Measurements from ENCODE around the gene MFAP5.

DNA sequence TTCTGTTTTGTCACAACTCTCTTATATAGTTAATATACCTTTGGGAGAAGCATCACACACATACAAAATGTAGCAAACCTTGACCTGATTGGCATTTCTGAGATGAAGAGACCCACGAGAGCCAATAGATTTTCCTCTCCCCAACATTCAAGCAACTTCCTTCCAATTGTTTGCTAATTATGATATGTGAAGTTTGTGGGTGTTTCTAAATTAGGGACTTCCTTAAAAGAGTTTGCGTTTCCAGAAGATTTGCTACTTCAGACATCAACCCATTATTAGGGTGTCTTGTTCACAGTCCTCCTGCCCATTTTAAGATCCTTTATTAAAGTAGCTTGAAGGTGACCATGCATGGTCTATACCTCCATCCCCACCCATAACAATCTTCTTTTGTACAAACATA, 59.3 kb downstream of the MFAP5 start:
- TF ChIP-seq NFE2L1 (CRISPR knock-in tag; IDR thresholded peaks at IDR 0.05) (no peak), CBFB (CRISPR knock-in tag; IDR thresholded peaks at IDR 0.05; ENCODE audit: low read depth) (no peak), GABPB1 (CRISPR knock-in tag; IDR thresholded peaks at IDR 0.05) (no peak), ZNF121 (CRISPR knock-in tag; IDR thresholded peaks at IDR 0.05) (no peak), ZNF671 (CRISPR knock-in tag; IDR thresholded peaks at IDR 0.05) (no peak), NR2C2 (CRISPR knock-in tag; IDR thresholded peaks at IDR 0.05) (no peak), ZNF232 (CRISPR knock-in tag; IDR thresholded peaks at IDR 0.05) (no peak), SMAD3 (CRISPR knock-in tag; IDR thresholded peaks at IDR 0.05; ENCODE audit: borderline replicate concordance) (no peak), ETV6 (CRISPR knock-in tag; IDR thresholded peaks at IDR 0.05) (no peak)
- TF ChIP-seq, protein P1, sequence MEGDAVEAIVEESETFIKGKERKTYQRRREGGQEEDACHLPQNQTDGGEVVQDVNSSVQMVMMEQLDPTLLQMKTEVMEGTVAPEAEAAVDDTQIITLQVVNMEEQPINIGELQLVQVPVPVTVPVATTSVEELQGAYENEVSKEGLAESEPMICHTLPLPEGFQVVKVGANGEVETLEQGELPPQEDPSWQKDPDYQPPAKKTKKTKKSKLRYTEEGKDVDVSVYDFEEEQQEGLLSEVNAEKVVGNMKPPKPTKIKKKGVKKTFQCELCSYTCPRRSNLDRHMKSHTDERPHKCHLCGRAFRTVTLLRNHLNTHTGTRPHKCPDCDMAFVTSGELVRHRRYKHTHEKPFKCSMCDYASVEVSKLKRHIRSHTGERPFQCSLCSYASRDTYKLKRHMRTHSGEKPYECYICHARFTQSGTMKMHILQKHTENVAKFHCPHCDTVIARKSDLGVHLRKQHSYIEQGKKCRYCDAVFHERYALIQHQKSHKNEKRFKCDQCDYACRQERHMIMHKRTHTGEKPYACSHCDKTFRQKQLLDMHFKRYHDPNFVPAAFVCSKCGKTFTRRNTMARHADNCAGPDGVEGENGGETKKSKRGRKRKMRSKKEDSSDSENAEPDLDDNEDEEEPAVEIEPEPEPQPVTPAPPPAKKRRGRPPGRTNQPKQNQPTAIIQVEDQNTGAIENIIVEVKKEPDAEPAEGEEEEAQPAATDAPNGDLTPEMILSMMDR (IDR thresholded peaks at IDR 0.05) = no peak
- TF ChIP-seq, protein P2, sequence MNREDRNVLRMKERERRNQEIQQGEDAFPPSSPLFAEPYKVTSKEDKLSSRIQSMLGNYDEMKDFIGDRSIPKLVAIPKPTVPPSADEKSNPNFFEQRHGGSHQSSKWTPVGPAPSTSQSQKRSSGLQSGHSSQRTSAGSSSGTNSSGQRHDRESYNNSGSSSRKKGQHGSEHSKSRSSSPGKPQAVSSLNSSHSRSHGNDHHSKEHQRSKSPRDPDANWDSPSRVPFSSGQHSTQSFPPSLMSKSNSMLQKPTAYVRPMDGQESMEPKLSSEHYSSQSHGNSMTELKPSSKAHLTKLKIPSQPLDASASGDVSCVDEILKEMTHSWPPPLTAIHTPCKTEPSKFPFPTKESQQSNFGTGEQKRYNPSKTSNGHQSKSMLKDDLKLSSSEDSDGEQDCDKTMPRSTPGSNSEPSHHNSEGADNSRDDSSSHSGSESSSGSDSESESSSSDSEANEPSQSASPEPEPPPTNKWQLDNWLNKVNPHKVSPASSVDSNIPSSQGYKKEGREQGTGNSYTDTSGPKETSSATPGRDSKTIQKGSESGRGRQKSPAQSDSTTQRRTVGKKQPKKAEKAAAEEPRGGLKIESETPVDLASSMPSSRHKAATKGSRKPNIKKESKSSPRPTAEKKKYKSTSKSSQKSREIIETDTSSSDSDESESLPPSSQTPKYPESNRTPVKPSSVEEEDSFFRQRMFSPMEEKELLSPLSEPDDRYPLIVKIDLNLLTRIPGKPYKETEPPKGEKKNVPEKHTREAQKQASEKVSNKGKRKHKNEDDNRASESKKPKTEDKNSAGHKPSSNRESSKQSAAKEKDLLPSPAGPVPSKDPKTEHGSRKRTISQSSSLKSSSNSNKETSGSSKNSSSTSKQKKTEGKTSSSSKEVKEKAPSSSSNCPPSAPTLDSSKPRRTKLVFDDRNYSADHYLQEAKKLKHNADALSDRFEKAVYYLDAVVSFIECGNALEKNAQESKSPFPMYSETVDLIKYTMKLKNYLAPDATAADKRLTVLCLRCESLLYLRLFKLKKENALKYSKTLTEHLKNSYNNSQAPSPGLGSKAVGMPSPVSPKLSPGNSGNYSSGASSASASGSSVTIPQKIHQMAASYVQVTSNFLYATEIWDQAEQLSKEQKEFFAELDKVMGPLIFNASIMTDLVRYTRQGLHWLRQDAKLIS (CRISPR knock-in tag; IDR thresholded peaks at IDR 0.05; ENCODE audit: borderline replicate concordance) = no peak
- TF ChIP-seq, protein P3, sequence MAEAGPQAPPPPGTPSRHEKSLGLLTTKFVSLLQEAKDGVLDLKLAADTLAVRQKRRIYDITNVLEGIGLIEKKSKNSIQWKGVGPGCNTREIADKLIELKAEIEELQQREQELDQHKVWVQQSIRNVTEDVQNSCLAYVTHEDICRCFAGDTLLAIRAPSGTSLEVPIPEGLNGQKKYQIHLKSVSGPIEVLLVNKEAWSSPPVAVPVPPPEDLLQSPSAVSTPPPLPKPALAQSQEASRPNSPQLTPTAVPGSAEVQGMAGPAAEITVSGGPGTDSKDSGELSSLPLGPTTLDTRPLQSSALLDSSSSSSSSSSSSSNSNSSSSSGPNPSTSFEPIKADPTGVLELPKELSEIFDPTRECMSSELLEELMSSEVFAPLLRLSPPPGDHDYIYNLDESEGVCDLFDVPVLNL (CRISPR knock-in tag; IDR thresholded peaks at IDR 0.05; ENCODE audit: borderline replicate concordance, low read depth) = no peak
- TF ChIP-seq, protein P4, sequence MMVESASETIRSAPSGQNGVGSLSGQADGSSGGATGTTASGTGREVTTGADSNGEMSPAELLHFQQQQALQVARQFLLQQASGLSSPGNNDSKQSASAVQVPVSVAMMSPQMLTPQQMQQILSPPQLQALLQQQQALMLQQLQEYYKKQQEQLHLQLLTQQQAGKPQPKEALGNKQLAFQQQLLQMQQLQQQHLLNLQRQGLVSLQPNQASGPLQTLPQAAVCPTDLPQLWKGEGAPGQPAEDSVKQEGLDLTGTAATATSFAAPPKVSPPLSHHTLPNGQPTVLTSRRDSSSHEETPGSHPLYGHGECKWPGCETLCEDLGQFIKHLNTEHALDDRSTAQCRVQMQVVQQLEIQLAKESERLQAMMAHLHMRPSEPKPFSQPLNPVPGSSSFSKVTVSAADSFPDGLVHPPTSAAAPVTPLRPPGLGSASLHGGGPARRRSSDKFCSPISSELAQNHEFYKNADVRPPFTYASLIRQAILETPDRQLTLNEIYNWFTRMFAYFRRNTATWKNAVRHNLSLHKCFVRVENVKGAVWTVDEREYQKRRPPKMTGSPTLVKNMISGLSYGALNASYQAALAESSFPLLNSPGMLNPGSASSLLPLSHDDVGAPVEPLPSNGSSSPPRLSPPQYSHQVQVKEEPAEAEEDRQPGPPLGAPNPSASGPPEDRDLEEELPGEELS (CRISPR knock-in tag; IDR thresholded peaks at IDR 0.05) = no peak
- TF ChIP-seq, protein P5, sequence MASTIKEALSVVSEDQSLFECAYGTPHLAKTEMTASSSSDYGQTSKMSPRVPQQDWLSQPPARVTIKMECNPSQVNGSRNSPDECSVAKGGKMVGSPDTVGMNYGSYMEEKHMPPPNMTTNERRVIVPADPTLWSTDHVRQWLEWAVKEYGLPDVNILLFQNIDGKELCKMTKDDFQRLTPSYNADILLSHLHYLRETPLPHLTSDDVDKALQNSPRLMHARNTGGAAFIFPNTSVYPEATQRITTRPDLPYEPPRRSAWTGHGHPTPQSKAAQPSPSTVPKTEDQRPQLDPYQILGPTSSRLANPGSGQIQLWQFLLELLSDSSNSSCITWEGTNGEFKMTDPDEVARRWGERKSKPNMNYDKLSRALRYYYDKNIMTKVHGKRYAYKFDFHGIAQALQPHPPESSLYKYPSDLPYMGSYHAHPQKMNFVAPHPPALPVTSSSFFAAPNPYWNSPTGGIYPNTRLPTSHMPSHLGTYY (CRISPR knock-in tag; IDR thresholded peaks at IDR 0.05) = no peak

All from WTC11 (cell line).